Uterus (tissue), 4 donors: Measurements from ENCODE around the gene CHPF. TPM values are rescaled to one million over a fixed set of nuclear protein-coding genes. Genes with fewer than 3 reads are reported as not detected.

Experiments
- DNase-seq, 2 donors: peaks; one replicate each; pipeline ENCODE4 v3.0.0-alpha.2; 2019 to 2020
- H3K27ac ChIP-seq, 2 donors: fragments of 200-600 bp; sonication (generic); 1 replicate in 1 of 2; 2 replicates in 1 of 2; pipeline ENCODE4 v1.5.1; 2016 to 2018
- H3K27me3 ChIP-seq, 2 donors: fragments of 200-600 bp; sonication (generic); one replicate each; pipeline ENCODE4 v1.5.1; 2018 to 2019; ENCODE audit warnings: control low read depth in 1 of 2
- H3K36me3 ChIP-seq, 2 donors: fragments of 200-600 bp; sonication (generic); one replicate each; pipeline ENCODE4 v1.5.1; 2019; ENCODE audit warnings: control low read depth in 1 of 2
- H3K4me1 ChIP-seq, 2 donors: fragments of 200-600 bp; sonication (generic); one replicate each; pipeline ENCODE4 v1.5.1; 2018 to 2019; ENCODE audit warnings: control low read depth in 1 of 2
- H3K4me3 ChIP-seq, 2 donors: fragments of 200-600 bp; sonication (generic); 1 replicate in 1 of 2; 2 replicates in 1 of 2; pipeline ENCODE4 v1.5.1; 2018 to 2019; ENCODE audit warnings: mild to moderate bottlenecking in 1 of 2
- H3K9me3 ChIP-seq, 2 donors: fragments of 200-600 bp; sonication (generic); one replicate each; pipeline ENCODE4 v1.5.1; 2019; ENCODE audit warnings: control low read depth in 1 of 2
- CTCF ChIP-seq, 4 experiments: fragments of 200-600 bp in 2 of 4; fragments of 450-650 bp in 2 of 4; sonication (generic) in 2 of 4; IDR thresholded peaks; one replicate each; pipeline ENCODE4 v1.5.1; 2016 to 2019; ENCODE audit warnings: antibody characterized with exemption in 4 of 4, mild to moderate bottlenecking in 2 of 4, moderate library complexity in 1 of 4
- POLR2A ChIP-seq, 2 donors: fragments of 450-650 bp; IDR thresholded peaks; one replicate each; pipeline ENCODE4 v1.6.1; 2016; ENCODE audit warnings: antibody characterized with exemption in 2 of 2, mild to moderate bottlenecking in 1 of 2, moderate library complexity in 1 of 2
- intact Hi-C: fragments of 100-400 bp; cut with DNase I; formaldehyde crosslinking; loops from one replicate; pipeline ENCODE4 v1.15.1; 2023; ENCODE audit warnings: low total_unique reads
- total RNA-seq, 4 donors: library from RNA; depleted of rRNA in 3 of 4; stranded (reverse); fragments of >200 nt in 3 of 4; gene quantifications; one replicate each; pipeline versions ENCODE4 v1.1.0 to v1.2.4, GENCODE V29; 2014 to 2023
- donor health status: DM: yes; HTN: yes; CAD: no.

The CHPF gene
- total RNA-seq, 4 donors from 2014 or later, result 16.5 to 194 (median 42.5) TPM

- Histone ChIP-seq H3K36me3 (no peaks in the 10 kb centered on the region), H3K27ac (no peak overlapping the region), H3K9me3 (no peaks in the 10 kb centered on the region), H3K27me3 (no peaks in the 10 kb centered on the region), H3K4me1 (peaks cover 0 to 1% of the 10 kb centered on the region in 2 donors), H3K4me3 (no peak overlapping the region)
- DNase-seq, result no peak
- intact Hi-C loops, result no loop called here
- TF ChIP-seq CTCF (IDR thresholded peaks at IDR 0.05) (no peak), POLR2A (IDR thresholded peaks at IDR 0.05) (no peak)
Measured at GRCh38 chr2:219514836-219515235, 28.8 kb downstream of the CHPF start.

GRCh38 chr2:219514196-219514761 lies 29.3 kb downstream of the CHPF start, which contains the start of gene ASIC4:
TSS of gene ASIC4 (plus strand) at chr2:219514482. CDS start at chr2:219514725, 243 bp downstream.
- DNase-seq, result no peak
- intact Hi-C loops, result no loop called here
- Histone ChIP-seq H3K27ac (no peak within 1 kb of the TSS), H3K4me1 (peaks cover 0 to 7% of the 10 kb centered on the region in 2 donors), H3K36me3 (no peaks in the 10 kb centered on the region), H3K9me3 (no peaks in the 10 kb centered on the region), H3K27me3 (no peaks in the 10 kb centered on the region), H3K4me3 (no peak within 1 kb of the TSS)
- TF ChIP-seq POLR2A (IDR thresholded peaks at IDR 0.05) (no peak), CTCF (IDR thresholded peaks at IDR 0.05) (no peak)

DNA sequence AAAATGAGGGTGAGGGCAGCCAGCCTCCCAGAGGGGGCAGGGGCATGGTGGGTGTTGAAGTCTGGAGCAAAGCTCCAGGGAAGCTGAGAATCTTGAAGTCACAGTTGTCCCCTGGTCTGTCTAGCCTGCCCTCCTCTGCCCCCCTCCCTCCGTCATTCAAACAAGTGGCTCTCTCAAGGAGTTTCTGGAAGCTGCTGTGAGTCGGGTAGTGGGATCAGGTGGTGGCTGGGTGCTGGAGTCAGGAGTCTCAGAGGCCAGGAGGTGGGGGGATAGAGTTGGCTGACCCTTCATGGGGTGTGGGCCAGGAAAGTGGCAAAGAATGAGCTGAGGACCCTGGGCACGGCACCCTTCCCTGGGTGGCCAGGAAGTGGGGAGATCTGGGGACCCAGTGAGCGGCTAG lies 29.8 kb downstream of the CHPF start:
- TF ChIP-seq CTCF (IDR thresholded peaks at IDR 0.05), result no peak
- TF ChIP-seq POLR2A (IDR thresholded peaks at IDR 0.05), result no peak
- H3K27ac ChIP-seq, result no peak overlapping the region
- H3K27me3 ChIP-seq, result no peaks in the 10 kb centered on the region

GRCh38 chr2:219512524-219513216 lies 30.9 kb downstream of the CHPF start:
- H3K27ac ChIP-seq, result no peak overlapping the region
- intact Hi-C loops, result no loop called here
- H3K27me3 ChIP-seq, result no peaks in the 10 kb centered on the region
- DNase-seq, result no peak
- H3K4me3 ChIP-seq, result no peak overlapping the region
- no peaks in the 10 kb centered on the region for H3K36me3 ChIP-seq
- peaks cover 0 to 13% of the 10 kb centered on the region in 2 donors for H3K4me1 ChIP-seq
- no peaks in the 10 kb centered on the region for H3K9me3 ChIP-seq
- TF ChIP-seq CTCF (IDR thresholded peaks at IDR 0.05), result no peak
- no peak for TF ChIP-seq POLR2A (IDR thresholded peaks at IDR 0.05)

More for the DNA sequence above, 29.8 kb downstream of the CHPF start:
- H3K4me3 ChIP-seq, result no peak overlapping the region
- H3K9me3 ChIP-seq, result no peaks in the 10 kb centered on the region
- DNase-seq, result no peak
- H3K4me1 ChIP-seq, result peaks cover 0 to 11% of the 10 kb centered on the region in 2 donors
- intact Hi-C loops, result no loop called here
- H3K36me3 ChIP-seq, result no peaks in the 10 kb centered on the region

DNA sequence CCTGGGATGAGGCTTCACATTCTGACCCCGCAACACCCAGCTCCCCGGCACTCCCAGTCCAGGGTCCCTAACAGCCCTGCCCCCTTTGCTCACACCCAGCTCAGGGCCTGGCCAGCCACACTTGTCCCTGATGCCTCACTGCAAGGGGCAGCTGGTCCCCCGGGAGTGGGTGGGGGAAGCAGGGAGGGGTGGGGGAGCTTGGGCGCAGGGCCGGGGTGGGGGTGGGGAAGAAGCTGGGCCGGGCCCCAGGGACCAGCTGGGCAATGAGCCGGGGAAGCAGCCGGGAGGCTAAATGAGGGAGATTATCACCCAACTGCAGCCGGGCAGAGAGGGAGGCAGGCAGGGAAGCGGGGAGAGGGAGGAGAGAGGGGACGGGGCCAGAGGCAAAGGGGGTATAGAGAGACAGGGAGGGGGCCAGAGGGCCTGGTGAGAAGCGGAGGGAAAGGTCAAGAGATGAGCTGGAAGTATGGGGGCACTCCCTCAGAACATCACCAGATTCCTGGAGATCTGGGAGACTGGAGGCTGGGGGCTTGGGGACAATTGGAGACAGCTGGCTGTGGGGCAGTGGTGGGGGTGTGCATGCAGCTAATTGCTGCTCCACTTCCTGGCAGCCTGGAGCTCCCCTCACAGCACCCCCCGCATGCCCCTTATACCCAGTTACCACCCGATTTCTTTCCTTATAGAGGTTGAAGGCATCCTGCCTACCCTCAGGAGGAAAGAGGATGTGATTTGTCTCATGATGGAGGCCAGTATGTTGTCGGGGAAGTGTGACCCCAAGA lies 31.9 kb downstream of the CHPF start:
- Histone ChIP-seq H3K27me3 (no peaks in the 10 kb centered on the region), H3K36me3 (no peaks in the 10 kb centered on the region), H3K27ac (no peak overlapping the region), H3K9me3 (no peaks in the 10 kb centered on the region), H3K4me3 (no peak overlapping the region), H3K4me1 (peaks cover 0 to 13% of the 10 kb centered on the region in 2 donors)
- DNase-seq, result peak in 1 of 2 donors; percentile 16
- TF ChIP-seq POLR2A (IDR thresholded peaks at IDR 0.05) (no peak), CTCF (IDR thresholded peaks at IDR 0.05) (no peak)
- intact Hi-C loops, result no loop called here
